HepG2 (cell line): ENCODE results near the gene HEXIM1. TPM values are rescaled to one million over a fixed set of nuclear protein-coding genes. Genes with fewer than 3 reads are reported as not detected.
A peak's percentile ranks its signal among the peaks of the same experiment; 100 is the strongest.

Source experiments
- ASH2L ChIP-seq: fragments of 300-600, 200-600 bp; sonication (generic); IDR thresholded peaks from 2 replicates; pipeline ENCODE4 v1.7.0; 2017; ENCODE audit warnings: low read depth, mild to moderate bottlenecking, moderate library complexity, mixed read lengths, low read length; ENCODE audit not compliant: insufficient read length
- ATF5 ChIP-seq: sonication (generic); formaldehyde crosslinking; IDR thresholded peaks from 2 replicates; pipeline ENCODE4 v1.4.0; 2020; ENCODE audit warnings: mild to moderate bottlenecking, low read depth, missing genetic modification reagents
- DZIP1 ChIP-seq: sonication (generic); formaldehyde crosslinking; IDR thresholded peaks from 2 replicates; pipeline ENCODE4 v1.5.0; 2020; ENCODE audit warnings: mild to moderate bottlenecking, missing genetic modification reagents
- GATA4 ChIP-seq: sonication (generic); IDR thresholded peaks from 2 replicates; pipeline ENCODE4 v1.6.1; 2016; ENCODE audit warnings: antibody characterized with exemption, low read depth, borderline replicate concordance
- KLF15 ChIP-seq: sonication (generic); formaldehyde crosslinking; IDR thresholded peaks from 2 replicates; pipeline ENCODE4 v1.8.1; 2023; ENCODE audit warnings: borderline replicate concordance, mild to moderate bottlenecking, inconsistent platforms, missing genetic modification reagents, mixed read lengths
- MYNN ChIP-seq: sonication (generic); formaldehyde crosslinking; IDR thresholded peaks from 2 replicates; pipeline ENCODE4 v1.4.0; 2020; ENCODE audit warnings: mild to moderate bottlenecking, low read depth, missing genetic modification reagents
- NFATC3 ChIP-seq: sonication (generic); formaldehyde crosslinking; IDR thresholded peaks from 2 replicates; pipeline ENCODE4 v1.5.1; 2020; ENCODE audit warnings: mild to moderate bottlenecking, missing genetic modification reagents
- SCMH1 ChIP-seq: sonication (generic); formaldehyde crosslinking; IDR thresholded peaks from 2 replicates; pipeline ENCODE4 v1.9.0; 2021; ENCODE audit warnings: missing genetic modification reagents, mild to moderate bottlenecking, borderline replicate concordance
- STAT5B ChIP-seq: sonication (generic); formaldehyde crosslinking; IDR thresholded peaks from 2 replicates; pipeline ENCODE4 v1.4.0; 2020; ENCODE audit warnings: missing genetic modification reagents
- TBP ChIP-seq: sonication (generic); formaldehyde crosslinking; IDR thresholded peaks from 2 replicates; pipeline ENCODE4 v1.5.0; 2020; ENCODE audit warnings: missing genetic modification reagents
- ZEB1 ChIP-seq: IDR thresholded peaks from 2 replicates; pipeline ENCODE4 v1.6.1; 2012; ENCODE audit warnings: mild to moderate bottlenecking, low read depth, inconsistent platforms; ENCODE audit not compliant: insufficient replicate concordance
- ZFP41 ChIP-seq: sonication (generic); formaldehyde crosslinking; IDR thresholded peaks from 2 replicates; pipeline ENCODE4 v1.4.0; 2020; ENCODE audit warnings: mild to moderate bottlenecking, missing genetic modification reagents, borderline replicate concordance
- ZNF225 ChIP-seq: sonication (generic); formaldehyde crosslinking; IDR thresholded peaks from 2 replicates; pipeline ENCODE4 v1.4.0; 2020; ENCODE audit warnings: mild to moderate bottlenecking, missing genetic modification reagents
- ZNF282 ChIP-seq: fragments of 450-650 bp; IDR thresholded peaks from 2 replicates; pipeline ENCODE4 v1.6.1; 2018; ENCODE audit not compliant: partially characterized antibody
- ZNF556 ChIP-seq: sonication (generic); formaldehyde crosslinking; IDR thresholded peaks from 2 replicates; pipeline ENCODE4 v1.4.0; 2020; ENCODE audit warnings: mild to moderate bottlenecking, missing genetic modification reagents, borderline replicate concordance
- ZNF557 ChIP-seq: sonication (generic); formaldehyde crosslinking; IDR thresholded peaks from 2 replicates; pipeline ENCODE4 v1.4.0; 2020; ENCODE audit warnings: missing genetic modification reagents
- ZNF780A ChIP-seq: sonication (generic); formaldehyde crosslinking; IDR thresholded peaks from 2 replicates; pipeline ENCODE4 v1.8.0; 2022; ENCODE audit warnings: mild to moderate bottlenecking, missing genetic modification reagents, moderate library complexity
- polyA plus RNA-seq, 8 experiments: library from polyadenylated mRNA; depleted of rRNA in 3 of 8; stranded (reverse) in 7 of 8; unstranded in 1 of 8; fragments of >200 nt; fragmentation: Illumina TruSeq in 4 of 8; extraction: Trizol in 4 of 8; gene quantifications; 2 replicates each; pipeline versions ENCODE4 v1.2.1 to v1.2.3, GENCODE V29; 2011 to 2016; ENCODE audit warnings: low read depth in 4 of 8, missing spikeins in 1 of 8, mixed read lengths in 1 of 8; ENCODE audit not compliant: insufficient read depth in 1 of 8
- total RNA-seq, 5 experiments: library from RNA; depleted of rRNA; stranded (reverse); fragments of >200 nt; fragmentation: Illumina TruSeq; extraction: Trizol; gene quantifications; 2 replicates each; pipeline ENCODE4 v1.2.3, GENCODE V29; 2016; ENCODE audit warnings: low read depth in 1 of 5
- TF ChIP-seq, protein P1 (sequence below): sonication (generic); formaldehyde crosslinking; IDR thresholded peaks from 2 replicates; pipeline ENCODE4 v1.5.1; 2020; ENCODE audit warnings: missing genetic modification reagents, mild to moderate bottlenecking, borderline replicate concordance
- TF ChIP-seq, protein P2 (sequence below): sonication (generic); formaldehyde crosslinking; IDR thresholded peaks from 2 replicates; pipeline ENCODE4 v1.4.0; 2020; ENCODE audit warnings: missing genetic modification reagents, borderline replicate concordance
- TF ChIP-seq, protein P3 (sequence below): sonication (generic); formaldehyde crosslinking; IDR thresholded peaks from 2 replicates; pipeline ENCODE4 v1.4.0; 2020; ENCODE audit warnings: missing genetic modification reagents; ENCODE audit errors: not compliant biosample characterization

The HEXIM1 gene
- total and polyA plus RNA-seq, 2 of the 13 experiments (the other 11 are each of a cell fraction or from before 2014, with no cell fraction given): 10.5 to 16.6 TPM

- peak; percentile 85 for TF ChIP-seq ZEB1
- TF ChIP-seq, protein P1, sequence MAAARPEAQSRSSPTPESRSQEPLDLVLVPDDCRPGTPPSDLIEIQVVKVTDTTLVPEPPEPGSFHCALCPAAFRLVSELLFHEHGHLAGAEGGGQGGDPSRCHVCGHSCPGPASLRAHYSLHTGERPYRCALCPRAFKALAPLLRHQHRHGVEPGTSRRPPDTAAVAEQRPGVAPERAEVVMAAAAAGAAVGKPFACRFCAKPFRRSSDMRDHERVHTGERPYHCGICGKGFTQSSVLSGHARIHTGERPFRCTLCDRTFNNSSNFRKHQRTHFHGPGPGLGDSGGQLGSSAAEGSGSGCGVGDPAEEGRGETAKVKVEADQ (CRISPR knock-in tag): 0 out of 2 replicates have a peak, but pooled peaks have one; percentile 58
- no peak for TF ChIP-seq TBP (CRISPR knock-in tag)
- peak; percentile 78; the same call in 1 of the 2 replicates for TF ChIP-seq ZNF225
- no peak for TF ChIP-seq ZFP41 (CRISPR knock-in tag)
- peak; percentile 39 for TF ChIP-seq ASH2L
- no peak for TF ChIP-seq ZNF556 (CRISPR knock-in tag)
- no peak for TF ChIP-seq KLF15 (CRISPR knock-in tag)
- TF ChIP-seq ZNF282: no peak
- TF ChIP-seq MYNN (CRISPR knock-in tag): no peak
- no peak for TF ChIP-seq DZIP1 (CRISPR knock-in tag)
- peak; percentile 92; the same call in 1 of the 2 replicates for TF ChIP-seq NFATC3 (CRISPR knock-in tag)
- TF ChIP-seq, protein P2, sequence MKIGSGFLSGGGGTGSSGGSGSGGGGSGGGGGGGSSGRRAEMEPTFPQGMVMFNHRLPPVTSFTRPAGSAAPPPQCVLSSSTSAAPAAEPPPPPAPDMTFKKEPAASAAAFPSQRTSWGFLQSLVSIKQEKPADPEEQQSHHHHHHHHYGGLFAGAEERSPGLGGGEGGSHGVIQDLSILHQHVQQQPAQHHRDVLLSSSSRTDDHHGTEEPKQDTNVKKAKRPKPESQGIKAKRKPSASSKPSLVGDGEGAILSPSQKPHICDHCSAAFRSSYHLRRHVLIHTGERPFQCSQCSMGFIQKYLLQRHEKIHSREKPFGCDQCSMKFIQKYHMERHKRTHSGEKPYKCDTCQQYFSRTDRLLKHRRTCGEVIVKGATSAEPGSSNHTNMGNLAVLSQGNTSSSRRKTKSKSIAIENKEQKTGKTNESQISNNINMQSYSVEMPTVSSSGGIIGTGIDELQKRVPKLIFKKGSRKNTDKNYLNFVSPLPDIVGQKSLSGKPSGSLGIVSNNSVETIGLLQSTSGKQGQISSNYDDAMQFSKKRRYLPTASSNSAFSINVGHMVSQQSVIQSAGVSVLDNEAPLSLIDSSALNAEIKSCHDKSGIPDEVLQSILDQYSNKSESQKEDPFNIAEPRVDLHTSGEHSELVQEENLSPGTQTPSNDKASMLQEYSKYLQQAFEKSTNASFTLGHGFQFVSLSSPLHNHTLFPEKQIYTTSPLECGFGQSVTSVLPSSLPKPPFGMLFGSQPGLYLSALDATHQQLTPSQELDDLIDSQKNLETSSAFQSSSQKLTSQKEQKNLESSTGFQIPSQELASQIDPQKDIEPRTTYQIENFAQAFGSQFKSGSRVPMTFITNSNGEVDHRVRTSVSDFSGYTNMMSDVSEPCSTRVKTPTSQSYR (CRISPR knock-in tag): peak; percentile 62; the same call in 1 of the 2 replicates
- peak; percentile 39; the same call in 1 of the 2 replicates for TF ChIP-seq GATA4
- no peak for TF ChIP-seq ZNF557 (CRISPR knock-in tag)
- no peak for TF ChIP-seq STAT5B (CRISPR knock-in tag)
- no peak; the same call in 1 of the 2 replicates for TF ChIP-seq ZNF780A
- TF ChIP-seq, protein P3, sequence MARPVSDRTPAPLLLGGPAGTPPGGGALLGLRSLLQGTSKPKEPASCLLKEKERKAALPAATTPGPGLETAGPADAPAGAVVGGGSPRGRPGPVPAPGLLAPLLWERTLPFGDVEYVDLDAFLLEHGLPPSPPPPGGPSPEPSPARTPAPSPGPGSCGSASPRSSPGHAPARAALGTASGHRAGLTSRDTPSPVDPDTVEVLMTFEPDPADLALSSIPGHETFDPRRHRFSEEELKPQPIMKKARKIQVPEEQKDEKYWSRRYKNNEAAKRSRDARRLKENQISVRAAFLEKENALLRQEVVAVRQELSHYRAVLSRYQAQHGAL (CRISPR knock-in tag): no peak
- no peak for TF ChIP-seq SCMH1 (CRISPR knock-in tag)
- no peak for TF ChIP-seq ATF5 (CRISPR knock-in tag)
Observed at GRCh38 chr17:45123930-45124796, 24.1 kb upstream of the HEXIM1 start (continued).
